ENCODE measurements around the gene IL20. TPM values are rescaled to one million over a fixed set of nuclear protein-coding genes. Genes with fewer than 3 reads are reported as not detected.

IL20 gene, protein sequence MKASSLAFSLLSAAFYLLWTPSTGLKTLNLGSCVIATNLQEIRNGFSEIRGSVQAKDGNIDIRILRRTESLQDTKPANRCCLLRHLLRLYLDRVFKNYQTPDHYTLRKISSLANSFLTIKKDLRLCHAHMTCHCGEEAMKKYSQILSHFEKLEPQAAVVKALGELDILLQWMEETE
- not detected in 2 replicates for total RNA-seq

DNA sequence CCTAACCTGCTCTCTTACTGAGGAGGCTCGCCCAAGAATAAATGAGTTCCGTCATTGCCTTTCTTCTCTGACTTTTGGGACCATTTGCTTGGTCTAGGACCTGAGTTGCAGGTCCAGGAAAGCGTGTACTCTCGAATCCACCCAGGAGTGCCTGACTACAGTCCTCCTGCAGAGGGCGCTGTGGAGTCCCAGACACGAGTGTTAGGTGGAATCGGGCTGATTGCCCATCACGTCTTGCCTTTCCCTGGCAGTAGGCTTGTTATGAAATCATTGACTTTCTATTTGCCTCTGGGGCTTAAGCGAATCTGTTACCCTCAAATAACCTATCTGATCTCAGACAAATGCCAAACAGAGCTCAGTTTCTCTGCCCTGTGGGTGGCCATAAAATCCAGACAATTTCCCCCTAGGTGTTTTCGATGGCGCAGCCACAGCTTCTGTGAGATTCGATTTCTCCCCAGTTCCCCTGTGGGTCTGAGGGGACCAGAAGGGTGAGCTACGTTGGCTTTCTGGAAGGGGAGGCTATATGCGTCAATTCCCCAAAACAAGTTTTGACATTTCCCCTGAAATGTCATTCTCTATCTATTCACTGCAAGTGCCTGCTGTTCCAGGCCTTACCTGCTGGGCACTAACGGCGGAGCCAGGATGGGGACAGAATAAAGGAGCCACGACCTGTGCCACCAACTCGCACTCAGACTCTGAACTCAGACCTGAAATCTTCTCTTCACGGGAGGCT lies at the start of gene IL20:
Gene IL20, plus strand, starts transcription at position 685 of the 733 bp plus-strand sequence. CDS start 230 bp downstream, outside the sequence.

DNA sequence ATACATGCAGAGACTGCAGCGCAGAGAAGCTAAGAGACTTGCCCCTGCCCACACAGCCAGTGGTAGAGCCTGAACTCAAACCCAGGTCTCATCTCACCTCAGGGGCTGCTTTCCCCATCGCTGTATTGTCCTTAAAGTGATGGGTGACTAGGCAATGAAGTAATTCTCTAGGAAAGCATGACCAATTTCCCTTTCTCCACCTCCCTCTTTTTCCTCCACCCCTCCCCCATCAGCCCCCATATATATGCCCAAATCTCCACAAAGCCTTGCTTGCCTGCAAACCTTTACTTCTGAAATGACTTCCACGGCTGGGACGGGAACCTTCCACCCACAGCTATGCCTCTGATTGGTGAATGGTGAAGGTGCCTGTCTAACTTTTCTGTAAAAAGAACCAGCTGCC lies 31.8 kb downstream of the IL20 start, which contains the start of gene IL24:
Gene IL24, plus strand, starts transcription at position 269 of the 400 bp plus-strand sequence. CDS start 390 bp downstream, outside the sequence.

Other genes starting within 250 kb of the IL20 start
- 22.6 and 24.9 TPM in 2 replicates for gene DYRK3, start 230.1 kb upstream of the IL20 start, total RNA-seq
- 29.4 and 36.5 TPM in 2 replicates for gene MAPKAPK2, start 180.7 kb upstream of the IL20 start, total RNA-seq
- gene IL19, start 94.8 kb upstream of the IL20 start, total RNA-seq = not detected in 2 replicates
- gene IL10, start 93.1 kb upstream of the IL20 start, total RNA-seq = not detected in 2 replicates
- gene IL24, start 31.8 kb downstream of the IL20 start, total RNA-seq = not detected in 2 replicates
- 0.33 TPM in 1 of 2 replicates, not detected in the other for gene FCMR, start 56.3 kb downstream of the IL20 start, total RNA-seq
- gene PIGR, start 80.8 kb downstream of the IL20 start, total RNA-seq = not detected in 2 replicates
- not detected in 2 replicates for gene FCAMR, start 104.8 kb downstream of the IL20 start, total RNA-seq
- under 0.01 TPM in 1 of 2 replicates, not detected in the other for gene C1orf116, start 167.1 kb downstream of the IL20 start, total RNA-seq
- gene YOD1, start 185.6 kb downstream of the IL20 start, total RNA-seq = 6.7 and 8.2 TPM in 2 replicates
- gene PFKFB2, start 187.7 kb downstream of the IL20 start, total RNA-seq = 0.98 and 1.1 TPM in 2 replicates
- gene C4BPB, start 223.2 kb downstream of the IL20 start, total RNA-seq = 0.65 and 0.69 TPM in 2 replicates
- not detected in 2 replicates for gene C4BPA, start 238.6 kb downstream of the IL20 start, total RNA-seq

Measured in dermis lymphatic vessel endothelial cell (primary cell).